HEK293 (cell line): ENCODE measurements around the gene CDK14.

Experiments
- SETDB1 ChIP-seq: IDR thresholded peaks from one replicate; pipeline ENCODE4 v1.6.1; 2017; ENCODE audit warnings: mild to moderate bottlenecking, low read length, moderate library complexity, mixed read lengths; ENCODE audit not compliant: insufficient read length
- SP2 ChIP-seq: fragments of 450-650 bp; formaldehyde crosslinking; IDR thresholded peaks from 2 replicates; pipeline ENCODE4 v1.5.1; 2016; ENCODE audit warnings: missing biosample characterization, missing genetic modification characterization
- ZNF121 ChIP-seq: fragments of 450-650 bp; formaldehyde crosslinking; IDR thresholded peaks from 2 replicates; pipeline ENCODE4 v1.5.1; 2016; ENCODE audit warnings: missing biosample characterization, missing genetic modification characterization
- ZNF24 ChIP-seq: fragments of 450-650 bp; formaldehyde crosslinking; IDR thresholded peaks from 2 replicates; pipeline ENCODE4 v1.5.1; 2016; ENCODE audit warnings: missing biosample characterization, missing genetic modification characterization
- ZNF292 ChIP-seq: fragments of 450-650 bp; formaldehyde crosslinking; IDR thresholded peaks from 2 replicates; pipeline ENCODE4 v1.5.1; 2016; ENCODE audit warnings: low read depth, missing biosample characterization, missing genetic modification characterization, borderline replicate concordance
- ZNF324 ChIP-seq: fragments of 450-650 bp; formaldehyde crosslinking; IDR thresholded peaks from 2 replicates; pipeline ENCODE4 v1.5.1; 2016; ENCODE audit warnings: missing biosample characterization, missing genetic modification characterization
- ZNF350 ChIP-seq: fragments of 450-650 bp; formaldehyde crosslinking; IDR thresholded peaks from 2 replicates; pipeline ENCODE4 v1.5.0; 2017; ENCODE audit warnings: missing biosample characterization, mild to moderate bottlenecking, missing genetic modification characterization
- ZNF571 ChIP-seq: fragments of 450-650 bp; formaldehyde crosslinking; IDR thresholded peaks from 2 replicates; pipeline ENCODE4 v1.5.0; 2017; ENCODE audit warnings: missing biosample characterization, missing genetic modification characterization
- ZNF610 ChIP-seq: fragments of 450-650 bp; formaldehyde crosslinking; IDR thresholded peaks from 2 replicates; pipeline ENCODE4 v1.5.1; 2016; ENCODE audit warnings: missing biosample characterization, missing genetic modification characterization, borderline replicate concordance
- ZNF623 ChIP-seq: fragments of 450-650 bp; formaldehyde crosslinking; IDR thresholded peaks from 2 replicates; pipeline ENCODE4 v1.5.1; 2016; ENCODE audit warnings: missing biosample characterization, missing genetic modification characterization
- TF ChIP-seq, protein P1 (sequence below): fragments of 450-650 bp; formaldehyde crosslinking; IDR thresholded peaks from 2 replicates; pipeline ENCODE4 v1.5.1; 2016; ENCODE audit warnings: missing biosample characterization, missing genetic modification characterization
- TF ChIP-seq, protein P2 (sequence below): fragments of 450-650 bp; formaldehyde crosslinking; IDR thresholded peaks from 2 replicates; pipeline ENCODE4 v1.5.1; 2016; ENCODE audit warnings: missing biosample characterization, missing genetic modification characterization
- TF ChIP-seq, protein P3 (sequence below): fragments of 450-650 bp; formaldehyde crosslinking; IDR thresholded peaks from 2 replicates; pipeline ENCODE4 v1.5.1; 2016; ENCODE audit warnings: missing biosample characterization, missing genetic modification characterization
- TF ChIP-seq, protein P4 (sequence below): fragments of 450-650 bp; formaldehyde crosslinking; IDR thresholded peaks from 2 replicates; pipeline ENCODE4 v1.5.1; 2016; ENCODE audit warnings: missing biosample characterization, missing genetic modification characterization

DNA sequence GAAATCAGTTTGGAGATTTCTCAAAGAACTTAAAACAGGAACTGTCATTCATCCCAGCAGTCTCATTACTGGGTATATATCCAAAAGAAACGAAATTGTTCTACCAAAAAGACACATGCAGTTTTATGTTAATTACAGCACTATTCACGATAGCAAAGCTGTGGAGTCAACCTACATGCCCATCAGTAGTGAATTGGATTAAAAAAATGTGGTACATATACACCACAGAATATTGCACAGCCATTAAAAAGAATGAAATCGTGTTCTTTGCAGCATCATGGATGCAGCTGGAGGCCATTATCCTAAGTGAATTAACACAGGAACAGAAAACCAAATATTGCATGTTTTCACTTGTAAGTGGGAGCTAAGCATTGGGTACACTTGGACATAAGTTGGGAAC is 158.9 kb downstream of the CDK14 start:
- TF ChIP-seq, protein P1, sequence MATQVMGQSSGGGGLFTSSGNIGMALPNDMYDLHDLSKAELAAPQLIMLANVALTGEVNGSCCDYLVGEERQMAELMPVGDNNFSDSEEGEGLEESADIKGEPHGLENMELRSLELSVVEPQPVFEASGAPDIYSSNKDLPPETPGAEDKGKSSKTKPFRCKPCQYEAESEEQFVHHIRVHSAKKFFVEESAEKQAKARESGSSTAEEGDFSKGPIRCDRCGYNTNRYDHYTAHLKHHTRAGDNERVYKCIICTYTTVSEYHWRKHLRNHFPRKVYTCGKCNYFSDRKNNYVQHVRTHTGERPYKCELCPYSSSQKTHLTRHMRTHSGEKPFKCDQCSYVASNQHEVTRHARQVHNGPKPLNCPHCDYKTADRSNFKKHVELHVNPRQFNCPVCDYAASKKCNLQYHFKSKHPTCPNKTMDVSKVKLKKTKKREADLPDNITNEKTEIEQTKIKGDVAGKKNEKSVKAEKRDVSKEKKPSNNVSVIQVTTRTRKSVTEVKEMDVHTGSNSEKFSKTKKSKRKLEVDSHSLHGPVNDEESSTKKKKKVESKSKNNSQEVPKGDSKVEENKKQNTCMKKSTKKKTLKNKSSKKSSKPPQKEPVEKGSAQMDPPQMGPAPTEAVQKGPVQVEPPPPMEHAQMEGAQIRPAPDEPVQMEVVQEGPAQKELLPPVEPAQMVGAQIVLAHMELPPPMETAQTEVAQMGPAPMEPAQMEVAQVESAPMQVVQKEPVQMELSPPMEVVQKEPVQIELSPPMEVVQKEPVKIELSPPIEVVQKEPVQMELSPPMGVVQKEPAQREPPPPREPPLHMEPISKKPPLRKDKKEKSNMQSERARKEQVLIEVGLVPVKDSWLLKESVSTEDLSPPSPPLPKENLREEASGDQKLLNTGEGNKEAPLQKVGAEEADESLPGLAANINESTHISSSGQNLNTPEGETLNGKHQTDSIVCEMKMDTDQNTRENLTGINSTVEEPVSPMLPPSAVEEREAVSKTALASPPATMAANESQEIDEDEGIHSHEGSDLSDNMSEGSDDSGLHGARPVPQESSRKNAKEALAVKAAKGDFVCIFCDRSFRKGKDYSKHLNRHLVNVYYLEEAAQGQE: no peak
- TF ChIP-seq, protein P2, sequence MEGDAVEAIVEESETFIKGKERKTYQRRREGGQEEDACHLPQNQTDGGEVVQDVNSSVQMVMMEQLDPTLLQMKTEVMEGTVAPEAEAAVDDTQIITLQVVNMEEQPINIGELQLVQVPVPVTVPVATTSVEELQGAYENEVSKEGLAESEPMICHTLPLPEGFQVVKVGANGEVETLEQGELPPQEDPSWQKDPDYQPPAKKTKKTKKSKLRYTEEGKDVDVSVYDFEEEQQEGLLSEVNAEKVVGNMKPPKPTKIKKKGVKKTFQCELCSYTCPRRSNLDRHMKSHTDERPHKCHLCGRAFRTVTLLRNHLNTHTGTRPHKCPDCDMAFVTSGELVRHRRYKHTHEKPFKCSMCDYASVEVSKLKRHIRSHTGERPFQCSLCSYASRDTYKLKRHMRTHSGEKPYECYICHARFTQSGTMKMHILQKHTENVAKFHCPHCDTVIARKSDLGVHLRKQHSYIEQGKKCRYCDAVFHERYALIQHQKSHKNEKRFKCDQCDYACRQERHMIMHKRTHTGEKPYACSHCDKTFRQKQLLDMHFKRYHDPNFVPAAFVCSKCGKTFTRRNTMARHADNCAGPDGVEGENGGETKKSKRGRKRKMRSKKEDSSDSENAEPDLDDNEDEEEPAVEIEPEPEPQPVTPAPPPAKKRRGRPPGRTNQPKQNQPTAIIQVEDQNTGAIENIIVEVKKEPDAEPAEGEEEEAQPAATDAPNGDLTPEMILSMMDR (tag by site-specific recombination): no peak
- TF ChIP-seq ZNF24 (tag by site-specific recombination) (no peak), ZNF610 (tag by site-specific recombination) (no peak), ZNF121 (tag by site-specific recombination) (no peak), ZNF623 (no peak), SP2 (no peak), ZNF350 (tag by site-specific recombination) (no peak), ZNF324 (tag by site-specific recombination) (no peak), ZNF571 (tag by site-specific recombination) (no peak), SETDB1 (no peak), ZNF292 (no peak)
- TF ChIP-seq, protein P3, sequence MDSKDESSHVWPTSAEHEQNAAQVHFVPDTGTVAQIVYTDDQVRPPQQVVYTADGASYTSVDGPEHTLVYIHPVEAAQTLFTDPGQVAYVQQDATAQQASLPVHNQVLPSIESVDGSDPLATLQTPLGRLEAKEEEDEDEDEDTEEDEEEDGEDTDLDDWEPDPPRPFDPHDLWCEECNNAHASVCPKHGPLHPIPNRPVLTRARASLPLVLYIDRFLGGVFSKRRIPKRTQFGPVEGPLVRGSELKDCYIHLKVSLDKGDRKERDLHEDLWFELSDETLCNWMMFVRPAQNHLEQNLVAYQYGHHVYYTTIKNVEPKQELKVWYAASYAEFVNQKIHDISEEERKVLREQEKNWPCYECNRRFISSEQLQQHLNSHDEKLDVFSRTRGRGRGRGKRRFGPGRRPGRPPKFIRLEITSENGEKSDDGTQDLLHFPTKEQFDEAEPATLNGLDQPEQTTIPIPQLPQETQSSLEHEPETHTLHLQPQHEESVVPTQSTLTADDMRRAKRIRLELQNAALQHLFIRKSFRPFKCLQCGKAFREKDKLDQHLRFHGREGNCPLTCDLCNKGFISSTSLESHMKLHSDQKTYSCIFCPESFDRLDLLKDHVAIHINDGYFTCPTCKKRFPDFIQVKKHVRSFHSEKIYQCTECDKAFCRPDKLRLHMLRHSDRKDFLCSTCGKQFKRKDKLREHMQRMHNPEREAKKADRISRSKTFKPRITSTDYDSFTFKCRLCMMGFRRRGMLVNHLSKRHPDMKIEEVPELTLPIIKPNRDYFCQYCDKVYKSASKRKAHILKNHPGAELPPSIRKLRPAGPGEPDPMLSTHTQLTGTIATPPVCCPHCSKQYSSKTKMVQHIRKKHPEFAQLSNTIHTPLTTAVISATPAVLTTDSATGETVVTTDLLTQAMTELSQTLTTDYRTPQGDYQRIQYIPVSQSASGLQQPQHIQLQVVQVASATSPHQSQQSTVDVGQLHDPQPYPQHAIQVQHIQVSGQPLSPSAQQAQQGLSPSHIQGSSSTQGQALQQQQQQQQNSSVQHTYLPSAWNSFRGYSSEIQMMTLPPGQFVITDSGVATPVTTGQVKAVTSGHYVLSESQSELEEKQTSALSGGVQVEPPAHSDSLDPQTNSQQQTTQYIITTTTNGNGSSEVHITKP (tag by site-specific recombination): no peak
- TF ChIP-seq, protein P4, sequence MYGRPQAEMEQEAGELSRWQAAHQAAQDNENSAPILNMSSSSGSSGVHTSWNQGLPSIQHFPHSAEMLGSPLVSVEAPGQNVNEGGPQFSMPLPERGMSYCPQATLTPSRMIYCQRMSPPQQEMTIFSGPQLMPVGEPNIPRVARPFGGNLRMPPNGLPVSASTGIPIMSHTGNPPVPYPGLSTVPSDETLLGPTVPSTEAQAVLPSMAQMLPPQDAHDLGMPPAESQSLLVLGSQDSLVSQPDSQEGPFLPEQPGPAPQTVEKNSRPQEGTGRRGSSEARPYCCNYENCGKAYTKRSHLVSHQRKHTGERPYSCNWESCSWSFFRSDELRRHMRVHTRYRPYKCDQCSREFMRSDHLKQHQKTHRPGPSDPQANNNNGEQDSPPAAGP (tag by site-specific recombination): no peak
